ENCODE measurements around the gene GALNT9. TPM values are rescaled to one million over a fixed set of nuclear protein-coding genes. Genes with fewer than 3 reads are reported as not detected.

Gene GALNT9
- total RNA-seq, 2 experiments from 2014 or later: not detected

GRCh38 chr12:132182711-132183365 is 146.6 kb downstream of the GALNT9 start:
- no peak for DNase-seq
- no peaks in the 10 kb centered on the region for H3K9me3 Mint-ChIP-seq (ENCODE audit: low read depth)
- ATAC-seq: no peak
- H3K4me3 Mint-ChIP-seq: no peak overlapping the region
- peaks cover 1% of the 10 kb centered on the region for H3K36me3 Mint-ChIP-seq
- H3K27me3 Mint-ChIP-seq: peaks cover 19% of the 10 kb centered on the region
- peaks cover 37% of the 10 kb centered on the region for H3K4me1 Mint-ChIP-seq
- peak overlapping the region; percentile 24 for H3K27ac Mint-ChIP-seq
- CTCF ChIA-PET: interaction anchor here (1.1 to 1.9 kb wide), 3 partner anchors 8 to 231 kb away, joined by 3 to 6 read pairs (median 4); no protein-coding TSS in a partner anchor

GRCh38 chr12:132182206-132182710 is 147.1 kb downstream of the GALNT9 start:
- CTCF ChIA-PET: interaction anchor here (1.1 to 1.4 kb wide), 2 partner anchors 37 to 232 kb away, joined by 3 to 4 read pairs; no protein-coding TSS in a partner anchor

GRCh38 chr12:132181570-132182200 is 147.7 kb downstream of the GALNT9 start:
- Mint-ChIP-seq H3K36me3 (peaks cover 1% of the 10 kb centered on the region), H3K27me3 (peaks cover 22% of the 10 kb centered on the region)
- CTCF ChIA-PET: no interaction called here

More at GRCh38 chr12:132182206-132182710, 147.1 kb downstream of the GALNT9 start:
- H3K9me3 Mint-ChIP-seq (ENCODE audit: low read depth): no peaks in the 10 kb centered on the region
- no peak overlapping the region for H3K4me3 Mint-ChIP-seq
- H3K4me1 Mint-ChIP-seq: peaks cover 31% of the 10 kb centered on the region
- H3K27me3 Mint-ChIP-seq: peaks cover 19% of the 10 kb centered on the region
- peaks cover 1% of the 10 kb centered on the region for H3K36me3 Mint-ChIP-seq
- DNase-seq (no peak), ATAC-seq (no peak)
- peak overlapping the region; percentile 24 for H3K27ac Mint-ChIP-seq

GRCh38 chr12:132180648-132181546 is 148.5 kb downstream of the GALNT9 start:
- no peak overlapping the region for H3K27ac Mint-ChIP-seq
- H3K27me3 Mint-ChIP-seq: peaks cover 22% of the 10 kb centered on the region
- DNase-seq (no peak), ATAC-seq (no peak)
- peaks cover 1% of the 10 kb centered on the region for H3K36me3 Mint-ChIP-seq
- peaks cover 19% of the 10 kb centered on the region for H3K4me1 Mint-ChIP-seq
- H3K4me3 Mint-ChIP-seq: no peak overlapping the region
- CTCF ChIA-PET: no interaction called here
- no peaks in the 10 kb centered on the region for H3K9me3 Mint-ChIP-seq (ENCODE audit: low read depth)

More at GRCh38 chr12:132181570-132182200, 147.7 kb downstream of the GALNT9 start:
- peaks cover 26% of the 10 kb centered on the region for H3K4me1 Mint-ChIP-seq
- ATAC-seq: no peak
- no peak overlapping the region for H3K4me3 Mint-ChIP-seq
- H3K27ac Mint-ChIP-seq: no peak overlapping the region
- no peak for DNase-seq
- H3K9me3 Mint-ChIP-seq (ENCODE audit: low read depth): no peaks in the 10 kb centered on the region

- H3K4me3 Mint-ChIP-seq: no peak overlapping the region
- ATAC-seq (no peak), DNase-seq (no peak)
- no peaks in the 10 kb centered on the region for H3K36me3 Mint-ChIP-seq
- H3K4me1 Mint-ChIP-seq: peaks cover 13% of the 10 kb centered on the region
- peaks cover 14% of the 10 kb centered on the region for H3K27me3 Mint-ChIP-seq
- CTCF ChIA-PET: interaction anchor here (1.6 kb wide), 1 partner anchor 10 kb away, joined by 9 read pairs; no protein-coding TSS in a partner anchor
- no peaks in the 10 kb centered on the region for H3K9me3 Mint-ChIP-seq (ENCODE audit: low read depth)
- no peak overlapping the region for H3K27ac Mint-ChIP-seq
Observed at GRCh38 chr12:132179431-132180362, 149.7 kb downstream of the GALNT9 start.

- Mint-ChIP-seq H3K9me3 (ENCODE audit: low read depth) (no peaks in the 10 kb centered on the region), H3K27me3 (peaks cover 12% of the 10 kb centered on the region), H3K36me3 (no peaks in the 10 kb centered on the region), H3K4me3 (peak overlapping the region; percentile 59), H3K27ac (peak overlapping the region; percentile 70), H3K4me1 (peaks cover 16% of the 10 kb centered on the region)
- ATAC-seq (peak; percentile 40), DNase-seq (no peak)
- CTCF ChIA-PET: interaction anchor here (1.5 to 1.6 kb wide), 2 partner anchors 11 to 25 kb away, joined by 4 to 9 read pairs; no protein-coding TSS in a partner anchor
Observed at GRCh38 chr12:132178801-132179401, 150.5 kb downstream of the GALNT9 start.

GRCh38 chr12:132178316-132178715 is 151.1 kb downstream of the GALNT9 start:
- Mint-ChIP-seq H3K27me3 (peaks cover 12% of the 10 kb centered on the region), H3K4me3 (peak overlapping the region; percentile 59), H3K36me3 (no peaks in the 10 kb centered on the region), H3K9me3 (ENCODE audit: low read depth) (no peaks in the 10 kb centered on the region), H3K27ac (no peak overlapping the region), H3K4me1 (peaks cover 18% of the 10 kb centered on the region)
- CTCF ChIA-PET: interaction anchor here (0.8 to 1.6 kb wide), 3 partner anchors 8 to 24 kb away, joined by 3 to 9 read pairs (median 4); no protein-coding TSS in a partner anchor
- DNase-seq: no peak
- no peak for ATAC-seq

- H3K27ac Mint-ChIP-seq: no peak overlapping the region
Observed at GRCh38 chr12:132176920-132177551, 152.4 kb downstream of the GALNT9 start.

GRCh38 chr12:132176385-132176919 is 152.9 kb downstream of the GALNT9 start:
- H3K9me3 Mint-ChIP-seq (ENCODE audit: low read depth): no peaks in the 10 kb centered on the region
- no peak for DNase-seq
- CTCF ChIA-PET: interaction anchor here (0.8 kb wide), 1 partner anchor 237 kb away, joined by 3 read pairs; no protein-coding TSS in a partner anchor
- no peak overlapping the region for H3K27ac Mint-ChIP-seq
- H3K4me1 Mint-ChIP-seq: peaks cover 27% of the 10 kb centered on the region
- H3K36me3 Mint-ChIP-seq: no peaks in the 10 kb centered on the region
- H3K4me3 Mint-ChIP-seq: no peak overlapping the region
- peaks cover 18% of the 10 kb centered on the region for H3K27me3 Mint-ChIP-seq
- ATAC-seq: no peak

More at GRCh38 chr12:132176920-132177551, 152.4 kb downstream of the GALNT9 start:
- peaks cover 18% of the 10 kb centered on the region for H3K27me3 Mint-ChIP-seq
- DNase-seq (no peak), ATAC-seq (no peak)
- no peaks in the 10 kb centered on the region for H3K36me3 Mint-ChIP-seq
- H3K4me1 Mint-ChIP-seq: peaks cover 27% of the 10 kb centered on the region
- no peaks in the 10 kb centered on the region for H3K9me3 Mint-ChIP-seq (ENCODE audit: low read depth)
- CTCF ChIA-PET: interaction anchor here (0.8 kb wide), 1 partner anchor 237 kb away, joined by 3 read pairs; no protein-coding TSS in a partner anchor
- no peak overlapping the region for H3K4me3 Mint-ChIP-seq

GRCh38 chr12:132175496-132176384 is 153.6 kb downstream of the GALNT9 start:
- Mint-ChIP-seq H3K4me1 (peaks cover 27% of the 10 kb centered on the region), H3K27me3 (peaks cover 18% of the 10 kb centered on the region), H3K4me3 (no peak overlapping the region), H3K9me3 (ENCODE audit: low read depth) (no peaks in the 10 kb centered on the region), H3K27ac (no peak overlapping the region), H3K36me3 (no peaks in the 10 kb centered on the region)
- no peak for ATAC-seq
- no peak for DNase-seq
- CTCF ChIA-PET: interaction anchor here (1.6 kb wide), 1 partner anchor 8 kb away, joined by 6 read pairs; no protein-coding TSS in a partner anchor

Data from activated CD8-positive, alpha-beta memory T cell treated with anti-CD3 and anti-CD28 coated beads, Interleukin-2, amount 10 ng/mL, durations not matched to agents 7 days and 5 days (primary cell).